GM23248 (cell line): Measurements from ENCODE around the gene SH3PXD2A. TPM values are rescaled to one million over a fixed set of nuclear protein-coding genes. Genes with fewer than 3 reads are reported as not detected.

Source experiments
- DNase-seq: peaks from one replicate; pipeline ENCODE4 v3.0.0-alpha.2; 2015
- H2AFZ ChIP-seq: fragments of 200-600 bp; sonication (generic); 2 replicates; pipeline ENCODE4 v1.6.1; 2016; ENCODE audit warnings: antibody characterized with exemption
- H3F3A ChIP-seq: fragments of 200-600 bp; sonication (generic); 2 replicates; pipeline ENCODE4 v1.6.1; 2016; ENCODE audit warnings: mild to moderate bottlenecking, antibody characterized with exemption, mixed run types; ENCODE audit not compliant: insufficient read depth
- H3K27ac ChIP-seq: fragments of 200-600 bp; sonication (generic); 2 replicates; pipeline ENCODE4 v1.5.1; 2016; ENCODE audit warnings: mild to moderate bottlenecking
- H3K27me3 ChIP-seq: fragments of 200-600 bp; sonication (generic); replicated peaks from 2 replicates; pipeline ENCODE4 v1.6.1; 2016; ENCODE audit warnings: mild to moderate bottlenecking; ENCODE audit not compliant: insufficient read depth
- H3K36me3 ChIP-seq: fragments of 200-600 bp; sonication (generic); 2 replicates; pipeline ENCODE4 v1.6.1; 2016; ENCODE audit warnings: low read depth, mild to moderate bottlenecking
- H3K4me1 ChIP-seq: fragments of 200-600 bp; sonication (generic); 2 replicates; pipeline ENCODE4 v1.6.1; 2016; ENCODE audit warnings: mild to moderate bottlenecking; ENCODE audit not compliant: insufficient read depth
- H3K4me2 ChIP-seq: fragments of 200-600 bp; sonication (generic); one replicate; pipeline ENCODE4 v1.6.1; 2016; ENCODE audit warnings: mild to moderate bottlenecking; ENCODE audit not compliant: unreplicated experiment
- H3K4me3 ChIP-seq: fragments of 200-600 bp; sonication (generic); 2 replicates; pipeline ENCODE4 v1.5.1; 2016; ENCODE audit warnings: mild to moderate bottlenecking
- H3K79me2 ChIP-seq: fragments of 200-600 bp; sonication (generic); 2 replicates; pipeline ENCODE4 v1.6.1; 2016; ENCODE audit warnings: mild to moderate bottlenecking; ENCODE audit not compliant: insufficient read depth
- H3K9ac ChIP-seq: fragments of 200-600 bp; sonication (generic); 2 replicates; pipeline ENCODE4 v1.6.1; 2016; ENCODE audit warnings: mild to moderate bottlenecking
- H3K9me2 ChIP-seq: fragments of 200-600 bp; sonication (generic); 2 replicates; pipeline ENCODE4 v1.6.1; 2016; ENCODE audit warnings: mixed run types, mild to moderate bottlenecking, moderate library complexity; ENCODE audit not compliant: insufficient read depth
- H3K9me3 ChIP-seq: fragments of 200-600 bp; sonication (generic); one replicate; pipeline ENCODE4 v1.6.1; 2017; ENCODE audit warnings: low read depth
- H4K20me1 ChIP-seq: fragments of 200-600 bp; sonication (generic); 2 replicates; pipeline ENCODE4 v1.6.0; 2016; ENCODE audit not compliant: insufficient read depth
- EZH2 ChIP-seq: fragments of 200-600 bp; sonication (generic); IDR thresholded peaks from 2 replicates; pipeline ENCODE4 v1.6.1; 2018; ENCODE audit warnings: antibody characterized with exemption, mild to moderate bottlenecking; ENCODE audit not compliant: insufficient read depth, poor library complexity, severe bottlenecking
- EZH2phosphoT487 ChIP-seq: fragments of 200-600 bp; sonication (generic); IDR thresholded peaks from 2 replicates; pipeline ENCODE4 v1.6.1; 2018; ENCODE audit warnings: antibody characterized with exemption, moderate library complexity, mild to moderate bottlenecking, low read depth; ENCODE audit not compliant: insufficient read depth
- WGBS, 2 experiments: methylation state at CpG; one replicate each; pipeline ENCODE4 v1.1.6; 2015 to 2017; ENCODE audit warnings: low lambda C conversion rate in 2 of 2, low coverage in 1 of 2; ENCODE audit errors: missing lambda C conversion rate in 2 of 2; 5-methylcytosine and 5-hydroxymethylcytosine counted together
- in situ Hi-C: fragments of 300-500 bp; cut with MboI; formaldehyde crosslinking; loops from 2 replicates; pipeline ENCODE4 v1.15.0; 2020
- polyA plus RNA-seq: library from polyadenylated mRNA; unstranded; fragments of >200 nt; fragmentation: Nextera tagmentation; extraction: Ambion mirVana; gene quantifications from 2 replicates; pipeline ENCODE4 v1.2.1, GENCODE V29; 2016
- total RNA-seq: library from RNA; depleted of rRNA; stranded (reverse); fragments of >200 nt; shearing (Covaris generic); gene quantifications from 2 replicates; pipeline ENCODE4 v1.2.3, GENCODE V29; 2014

SH3PXD2A gene
- total and polyA plus RNA-seq, 2 experiments from 2014 or later: 34.0 to 58.0 TPM

- no peaks in the 10 kb centered on the region for H3F3A ChIP-seq
- 90 to 92% methylated on average over 13 of the region's 13 CpGs for WGBS, 2 experiments
- in situ Hi-C loops: no loop called here
- no peaks in the 10 kb centered on the region for H3K36me3 ChIP-seq
- H3K9me3 ChIP-seq: no peaks in the 10 kb centered on the region
- H3K27me3 ChIP-seq: 0 out of 2 replicates have a peak, but pooled peaks cover 8% of the 10 kb centered on the region
- no peak overlapping the region for H3K4me2 ChIP-seq
- no peak for DNase-seq
- no peaks in the 10 kb centered on the region for H3K9me2 ChIP-seq
- H3K27ac ChIP-seq: no peak overlapping the region
- H2AFZ ChIP-seq: no peak overlapping the region
- no peak for TF ChIP-seq EZH2
- no peak for TF ChIP-seq EZH2phosphoT487
- no peak overlapping the region for H3K9ac ChIP-seq
- H3K79me2 ChIP-seq: no peaks in the 10 kb centered on the region
- H3K4me1 ChIP-seq: no peaks in the 10 kb centered on the region
- H3K4me3 ChIP-seq: no peak overlapping the region
- no peaks in the 10 kb centered on the region for H4K20me1 ChIP-seq
Observed at GRCh38 chr10:103582331-103583123, 272.8 kb downstream of the SH3PXD2A start.

GRCh38 chr10:103581499-103581898 lies 273.9 kb downstream of the SH3PXD2A start:
- Histone ChIP-seq H2AFZ (no peak overlapping the region), H3K79me2 (no peaks in the 10 kb centered on the region), H3K4me2 (no peak overlapping the region), H3K9me2 (no peaks in the 10 kb centered on the region), H3K4me3 (no peak overlapping the region), H3K36me3 (no peaks in the 10 kb centered on the region), H3K9me3 (no peaks in the 10 kb centered on the region), H3K27me3 (peaks cover 8% of the 10 kb centered on the region; the same call in 1 of the 2 replicates), H3K9ac (no peak overlapping the region), H4K20me1 (no peaks in the 10 kb centered on the region), H3F3A (no peaks in the 10 kb centered on the region), H3K4me1 (no peaks in the 10 kb centered on the region), H3K27ac (no peak overlapping the region)
- no peak for DNase-seq
- no peak for TF ChIP-seq EZH2phosphoT487
- no peak for TF ChIP-seq EZH2
- in situ Hi-C loops: no loop called here

DNA sequence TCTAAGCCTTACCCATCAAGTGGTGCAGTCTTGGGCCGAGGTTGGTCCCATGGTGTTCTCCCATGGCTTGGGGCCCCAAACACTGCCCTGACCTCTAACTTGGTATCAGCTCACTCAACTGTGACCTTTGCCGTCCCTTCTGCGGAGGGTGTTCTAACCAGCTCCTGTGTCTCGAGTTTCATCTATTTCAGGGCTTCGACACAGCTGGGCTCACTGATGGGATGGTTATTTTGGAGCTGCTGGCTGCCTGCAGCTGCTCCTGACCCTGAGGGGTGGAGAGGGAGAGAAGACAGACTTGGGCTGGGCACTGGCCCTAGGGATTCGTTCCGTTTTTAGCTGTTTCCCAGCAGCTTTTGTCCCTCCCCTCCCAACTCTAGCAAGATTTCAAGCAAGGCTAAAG lies 274.9 kb downstream of the SH3PXD2A start:
- H4K20me1 ChIP-seq: no peaks in the 10 kb centered on the region
- no peaks in the 10 kb centered on the region for H3K9me3 ChIP-seq
- H3K27me3 ChIP-seq: peaks cover 8% of the 10 kb centered on the region; the same call in 1 of the 2 replicates
- H3F3A ChIP-seq: no peaks in the 10 kb centered on the region
- no peak overlapping the region for H3K4me3 ChIP-seq
- no peak for DNase-seq
- H3K4me2 ChIP-seq: no peak overlapping the region
- no peak overlapping the region for H2AFZ ChIP-seq
- TF ChIP-seq EZH2 (no peak), EZH2phosphoT487 (no peak)
- in situ Hi-C loops: no loop called here
- WGBS, 2 experiments: 67 to 72% methylated on average over 7 of the region's 7 CpGs
- H3K79me2 ChIP-seq: no peaks in the 10 kb centered on the region
- H3K4me1 ChIP-seq: no peaks in the 10 kb centered on the region
- no peaks in the 10 kb centered on the region for H3K36me3 ChIP-seq
- no peak overlapping the region for H3K9ac ChIP-seq
- no peak overlapping the region for H3K27ac ChIP-seq
- no peaks in the 10 kb centered on the region for H3K9me2 ChIP-seq

DNA sequence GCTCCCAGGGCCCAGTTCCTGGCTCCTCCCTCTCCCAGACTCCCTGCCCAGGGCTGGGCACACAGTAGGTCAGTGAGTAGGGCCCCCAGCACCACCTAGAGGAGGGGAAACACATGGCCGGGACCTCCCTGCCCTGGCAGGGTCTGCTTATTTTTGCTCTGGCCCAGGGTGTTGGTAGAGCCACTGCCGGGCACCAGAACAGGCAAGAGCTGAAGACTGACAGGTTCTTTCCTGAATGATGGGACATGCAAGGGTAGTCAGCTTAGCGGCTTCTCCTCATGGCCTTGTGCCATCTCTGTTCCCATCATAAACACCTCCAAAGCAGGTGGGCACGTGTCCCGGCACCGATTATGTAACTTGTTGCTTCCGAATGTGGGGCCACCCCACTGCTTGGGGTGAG lies 275.4 kb downstream of the SH3PXD2A start:
- Histone ChIP-seq H3K4me3 (no peak overlapping the region), H3K9me3 (no peaks in the 10 kb centered on the region), H3K9ac (no peak overlapping the region), H3K27me3 (peaks cover 8% of the 10 kb centered on the region; the same call in 1 of the 2 replicates), H2AFZ (no peak overlapping the region), H3F3A (no peaks in the 10 kb centered on the region), H3K9me2 (no peaks in the 10 kb centered on the region), H3K4me2 (no peak overlapping the region), H3K4me1 (no peaks in the 10 kb centered on the region), H4K20me1 (no peaks in the 10 kb centered on the region), H3K27ac (no peak overlapping the region), H3K36me3 (no peaks in the 10 kb centered on the region), H3K79me2 (no peaks in the 10 kb centered on the region)
- in situ Hi-C loops: no loop called here
- DNase-seq: no peak
- 72 to 75% methylated on average over 7 of the region's 7 CpGs for WGBS, 2 experiments
- TF ChIP-seq EZH2: no peak
- no peak for TF ChIP-seq EZH2phosphoT487
